Measurements from ENCODE around the gene IGLL5. TPM values are rescaled to one million over a fixed set of nuclear protein-coding genes. Genes with fewer than 3 reads are reported as not detected.

Gene IGLL5
- total RNA-seq, 1 donor from 2014 or later: not detected

DNA sequence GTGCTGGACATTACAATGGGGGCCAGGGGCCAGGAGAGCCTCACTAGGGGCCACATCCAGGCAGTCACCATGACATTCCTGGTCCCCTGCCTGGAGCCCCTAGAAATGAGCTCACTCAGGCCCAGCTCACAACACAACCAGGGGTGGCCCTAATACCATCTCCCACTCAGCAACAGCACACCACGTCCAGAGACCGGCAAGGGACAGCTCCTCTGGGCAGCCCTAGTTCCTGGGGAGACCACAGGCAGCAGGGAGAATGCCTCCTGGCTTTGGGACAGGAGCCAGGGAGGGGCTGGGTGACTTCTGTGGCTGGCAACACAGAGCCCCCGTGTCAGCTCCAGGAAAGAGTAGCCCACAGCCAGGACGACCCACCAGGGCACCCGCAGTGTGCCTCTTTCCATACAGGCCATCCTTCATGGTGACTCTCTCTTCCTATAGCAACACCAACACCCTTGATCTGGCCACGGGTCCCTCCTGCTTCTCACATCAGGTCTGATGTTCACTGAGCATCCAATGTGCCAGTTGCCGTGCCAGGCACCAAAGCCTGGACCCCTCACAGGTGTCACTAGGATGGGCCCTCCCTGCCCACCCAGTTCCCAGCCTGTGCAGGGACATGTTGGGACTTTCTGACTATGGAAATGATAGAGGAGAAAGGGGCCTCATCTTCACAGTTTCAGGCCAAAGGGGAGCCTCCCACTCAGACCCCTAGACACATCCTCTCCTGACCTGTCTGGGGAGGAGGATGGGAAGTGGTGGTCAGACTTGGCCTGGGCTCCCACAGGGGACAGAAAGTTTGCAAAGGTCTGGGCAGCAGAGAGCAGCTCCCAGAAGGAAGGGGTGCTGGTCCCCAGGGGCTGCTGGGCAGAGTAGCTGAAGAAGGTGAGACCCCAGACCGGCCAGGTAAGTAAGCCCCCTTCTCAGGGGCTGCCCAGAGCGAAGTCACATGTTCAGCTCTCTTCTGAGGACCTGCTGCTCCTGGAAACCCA lies 43.2 kb downstream of the IGLL5 start:
- no peaks in the 10 kb centered on the region for H3K36me3 Mint-ChIP-seq (ENCODE audit: insufficient read depth)
- peaks cover 5% of the 10 kb centered on the region for H3K27me3 Mint-ChIP-seq
- no peak overlapping the region for H3K27ac Mint-ChIP-seq
- TF ChIP-seq CTCF (IDR thresholded peaks at IDR 0.05; ENCODE audit: unreplicated experiment): no peak
- H3K4me3 Mint-ChIP-seq (ENCODE audit: low read depth): no peak overlapping the region
- H3K9me3 Mint-ChIP-seq (ENCODE audit: low read depth): no peaks in the 10 kb centered on the region
- no peak for DNase-seq (ENCODE audit: low spot score, unreplicated experiment)
- H3K4me1 Mint-ChIP-seq (ENCODE audit: low read depth): peaks cover 8% of the 10 kb centered on the region

DNA sequence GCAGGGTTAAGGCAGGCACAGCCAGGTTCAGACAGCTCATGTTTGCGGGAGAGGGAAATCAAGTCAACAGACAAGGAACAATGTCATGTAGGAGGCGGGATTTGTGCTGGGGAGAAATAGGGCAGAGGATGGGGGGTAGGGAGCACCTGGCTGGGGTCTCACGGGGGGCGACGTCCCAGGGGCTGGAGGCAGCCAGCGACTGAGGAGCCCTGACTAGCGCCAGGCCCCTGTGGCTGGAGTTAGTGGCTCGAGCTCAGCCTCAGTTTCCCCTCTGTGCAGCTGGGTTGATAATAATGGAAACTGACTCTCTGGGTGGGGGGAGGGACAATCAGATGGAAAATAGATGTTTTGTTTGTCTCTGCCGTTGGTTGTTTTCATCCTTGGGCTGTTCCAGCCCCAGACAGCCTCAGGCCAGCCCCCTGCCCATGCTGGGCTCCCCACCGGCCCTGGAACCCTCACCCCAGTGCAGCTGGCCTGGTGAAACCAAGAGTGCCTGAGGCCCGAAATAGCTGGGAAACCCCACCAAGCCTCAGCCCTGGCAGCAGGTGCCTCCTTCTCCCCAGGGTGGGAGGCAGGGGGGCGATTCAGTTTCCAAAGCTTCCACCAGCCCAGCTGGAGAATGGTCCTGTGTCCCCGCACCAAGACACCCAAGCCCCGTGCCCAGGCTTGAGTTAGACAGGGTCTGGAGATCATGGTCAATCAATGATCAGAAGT lies 44.1 kb downstream of the IGLL5 start:
- no peak for TF ChIP-seq CTCF (IDR thresholded peaks at IDR 0.05; ENCODE audit: unreplicated experiment)
- H3K9me3 Mint-ChIP-seq (ENCODE audit: low read depth): no peaks in the 10 kb centered on the region
- peaks cover 7% of the 10 kb centered on the region for H3K27me3 Mint-ChIP-seq

DNA sequence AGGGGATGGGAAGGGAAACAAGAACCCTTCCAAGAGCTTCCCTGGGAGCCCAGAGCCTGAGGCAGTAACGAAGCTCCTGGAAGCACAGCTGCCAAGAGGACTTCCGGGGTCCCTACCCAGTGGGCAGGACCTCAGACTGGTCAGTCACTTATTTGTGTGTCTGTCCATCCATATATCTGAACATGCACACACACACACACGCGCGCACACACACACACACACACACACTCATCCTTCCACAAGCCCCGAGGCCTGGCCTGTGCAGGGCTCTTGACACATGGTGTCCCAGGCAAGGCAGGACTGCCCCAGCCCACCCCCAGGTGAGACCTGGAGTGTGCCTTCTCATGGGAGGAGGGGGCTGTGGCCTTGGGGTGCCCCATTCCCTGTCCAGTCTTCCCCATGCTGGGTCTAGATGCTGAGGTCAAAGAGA lies 44.9 kb downstream of the IGLL5 start:
- H3K27ac Mint-ChIP-seq: no peak overlapping the region
- peaks cover 7% of the 10 kb centered on the region for H3K27me3 Mint-ChIP-seq
- H3K9me3 Mint-ChIP-seq (ENCODE audit: low read depth): no peaks in the 10 kb centered on the region
- no peak for DNase-seq (ENCODE audit: low spot score, unreplicated experiment)
- no peaks in the 10 kb centered on the region for H3K36me3 Mint-ChIP-seq (ENCODE audit: insufficient read depth)
- H3K4me1 Mint-ChIP-seq (ENCODE audit: low read depth): no peaks in the 10 kb centered on the region
- TF ChIP-seq CTCF (IDR thresholded peaks at IDR 0.05; ENCODE audit: unreplicated experiment): no peak
- H3K4me3 Mint-ChIP-seq (ENCODE audit: low read depth): no peak overlapping the region

More for the DNA sequence above, 44.1 kb downstream of the IGLL5 start:
- DNase-seq (ENCODE audit: low spot score, unreplicated experiment): no peak
- Mint-ChIP-seq H3K4me1 (ENCODE audit: low read depth) (no peaks in the 10 kb centered on the region), H3K36me3 (ENCODE audit: insufficient read depth) (no peaks in the 10 kb centered on the region), H3K4me3 (ENCODE audit: low read depth) (no peak overlapping the region), H3K27ac (no peak overlapping the region)

- Mint-ChIP-seq H3K9me3 (ENCODE audit: low read depth) (no peaks in the 10 kb centered on the region), H3K27ac (no peak overlapping the region), H3K4me3 (ENCODE audit: low read depth) (no peak overlapping the region), H3K27me3 (peaks cover 7% of the 10 kb centered on the region), H3K36me3 (ENCODE audit: insufficient read depth) (no peaks in the 10 kb centered on the region), H3K4me1 (ENCODE audit: low read depth) (no peaks in the 10 kb centered on the region)
- DNase-seq (ENCODE audit: low spot score, unreplicated experiment): no peak
- TF ChIP-seq CTCF (IDR thresholded peaks at IDR 0.05; ENCODE audit: unreplicated experiment): no peak
Measured at GRCh38 chr22:22933100-22933806, 45.6 kb downstream of the IGLL5 start.

Data from progenitor cell of endocrine pancreas (in vitro differentiated cells).